Testis (tissue), 3 donors: Measurements from ENCODE around the gene FOXJ3. TPM values are rescaled to one million over a fixed set of nuclear protein-coding genes. Genes with fewer than 3 reads are reported as not detected.
"Not testable (repeated sequence)": the region's sequence is repeated elsewhere in the genome, so short reads cannot be mapped to it uniquely, and the experiment has no call there.

Experiments
- DNase-seq: peaks from one replicate; pipeline ENCODE4 v3.0.0-alpha.2; 2019
- H3K27ac ChIP-seq, 2 donors: fragments of 200-600 bp; sonication (generic); one replicate each; pipeline ENCODE4 v1.5.1; 2019
- H3K27me3 ChIP-seq: fragments of 200-600 bp; sonication (generic); one replicate; pipeline ENCODE4 v1.5.1; 2019
- H3K36me3 ChIP-seq: fragments of 200-600 bp; sonication (generic); one replicate; pipeline ENCODE4 v1.5.1; 2017; ENCODE audit warnings: low read depth; ENCODE audit errors: missing control alignments
- H3K4me1 ChIP-seq: fragments of 200-600 bp; sonication (generic); one replicate; pipeline ENCODE4 v1.5.1; 2019
- H3K4me3 ChIP-seq, 2 donors: fragments of 200-600 bp; sonication (generic); one replicate each; pipeline ENCODE4 v1.5.1; 2017 to 2019
- H3K9me3 ChIP-seq: fragments of 200-600 bp; sonication (generic); one replicate; pipeline ENCODE4 v1.5.1; 2017
- POLR2A ChIP-seq: fragments of 450-650 bp; IDR thresholded peaks from one replicate; pipeline ENCODE4 v1.6.1; 2017; ENCODE audit warnings: antibody characterized with exemption, mild to moderate bottlenecking, moderate library complexity
- WGBS, 2 donors: methylation state at CpG; one replicate each; pipeline ENCODE4 v1.1.5; 2018; 5-methylcytosine and 5-hydroxymethylcytosine counted together
- intact Hi-C: fragments of 100-400 bp; cut with DNase I; formaldehyde crosslinking; loops from one replicate; pipeline ENCODE4 v1.15.1; 2023; ENCODE audit warnings: low total_unique reads
- polyA plus RNA-seq: library from polyadenylated mRNA; stranded (reverse); fragments of 350-450 nt; fragmentation: Illumina TruSeq; extraction: RNeasy Lipid Tissue Mini Kit (QIAGEN cat#74804); gene quantifications from one replicate; pipeline ENCODE4 v1.2.3, GENCODE V29; 2014; ENCODE audit warnings: low read depth, low replicate concordance; ENCODE audit not compliant: insufficient read depth
- total RNA-seq, 2 donors: library from RNA; depleted of rRNA; stranded (reverse); fragments of >200 nt; gene quantifications; one replicate each; pipeline ENCODE4 v1.2.3, GENCODE V29; 2016
- TF ChIP-seq, protein P1 (sequence below), 3 experiments: fragments of 450-650 bp in 2 of 3; fragments of 200-600 bp in 1 of 3; sonication (generic) in 1 of 3; IDR thresholded peaks; one replicate each; pipeline ENCODE4 v1.5.1; 2016 to 2019; ENCODE audit warnings: antibody characterized with exemption in 3 of 3, mild to moderate bottlenecking in 2 of 3, moderate library complexity in 1 of 3

Gene FOXJ3
- total and polyA plus RNA-seq, 3 donors from 2014 or later = 38.9 to 80.1 (median 64.4) TPM

DNA sequence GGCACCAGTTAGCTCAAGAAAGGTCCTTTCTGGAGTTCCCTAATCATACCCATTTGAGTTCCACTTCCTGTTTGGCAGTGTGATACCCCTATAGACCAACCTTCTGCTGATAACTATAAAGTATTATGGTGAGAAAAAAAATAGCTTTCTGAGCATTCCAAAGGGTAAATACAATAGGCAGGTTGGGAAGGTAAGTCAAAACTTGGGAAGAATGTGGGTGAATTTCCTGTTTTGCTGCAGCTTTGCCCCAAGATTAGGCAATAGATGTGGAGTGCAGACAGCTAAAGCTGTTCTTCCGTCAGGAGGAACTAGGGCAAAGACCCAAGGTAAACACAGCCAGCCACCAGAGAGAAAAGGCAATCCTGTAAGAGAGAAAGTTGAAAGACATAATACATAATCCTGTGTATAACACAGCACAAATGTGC lies 120.6 kb downstream of the FOXJ3 start:
- no peak overlapping the region for H3K27ac ChIP-seq
- H3K27me3 ChIP-seq = no peaks in the 10 kb centered on the region
- TF ChIP-seq POLR2A = no peak
- TF ChIP-seq, protein P1, sequence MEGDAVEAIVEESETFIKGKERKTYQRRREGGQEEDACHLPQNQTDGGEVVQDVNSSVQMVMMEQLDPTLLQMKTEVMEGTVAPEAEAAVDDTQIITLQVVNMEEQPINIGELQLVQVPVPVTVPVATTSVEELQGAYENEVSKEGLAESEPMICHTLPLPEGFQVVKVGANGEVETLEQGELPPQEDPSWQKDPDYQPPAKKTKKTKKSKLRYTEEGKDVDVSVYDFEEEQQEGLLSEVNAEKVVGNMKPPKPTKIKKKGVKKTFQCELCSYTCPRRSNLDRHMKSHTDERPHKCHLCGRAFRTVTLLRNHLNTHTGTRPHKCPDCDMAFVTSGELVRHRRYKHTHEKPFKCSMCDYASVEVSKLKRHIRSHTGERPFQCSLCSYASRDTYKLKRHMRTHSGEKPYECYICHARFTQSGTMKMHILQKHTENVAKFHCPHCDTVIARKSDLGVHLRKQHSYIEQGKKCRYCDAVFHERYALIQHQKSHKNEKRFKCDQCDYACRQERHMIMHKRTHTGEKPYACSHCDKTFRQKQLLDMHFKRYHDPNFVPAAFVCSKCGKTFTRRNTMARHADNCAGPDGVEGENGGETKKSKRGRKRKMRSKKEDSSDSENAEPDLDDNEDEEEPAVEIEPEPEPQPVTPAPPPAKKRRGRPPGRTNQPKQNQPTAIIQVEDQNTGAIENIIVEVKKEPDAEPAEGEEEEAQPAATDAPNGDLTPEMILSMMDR (IDR thresholded peaks at IDR 0.05) = no peak
- no peaks in the 10 kb centered on the region for H3K4me1 ChIP-seq
- H3K9me3 ChIP-seq = no peaks in the 10 kb centered on the region
- peaks cover 4% of the 10 kb centered on the region for H3K36me3 ChIP-seq
- intact Hi-C loops = no loop called here
- H3K4me3 ChIP-seq = no peak overlapping the region
- no peak for DNase-seq
- 41 to 42% methylated on average over 1 of the region's 1 CpG for WGBS, 2 donors

DNA sequence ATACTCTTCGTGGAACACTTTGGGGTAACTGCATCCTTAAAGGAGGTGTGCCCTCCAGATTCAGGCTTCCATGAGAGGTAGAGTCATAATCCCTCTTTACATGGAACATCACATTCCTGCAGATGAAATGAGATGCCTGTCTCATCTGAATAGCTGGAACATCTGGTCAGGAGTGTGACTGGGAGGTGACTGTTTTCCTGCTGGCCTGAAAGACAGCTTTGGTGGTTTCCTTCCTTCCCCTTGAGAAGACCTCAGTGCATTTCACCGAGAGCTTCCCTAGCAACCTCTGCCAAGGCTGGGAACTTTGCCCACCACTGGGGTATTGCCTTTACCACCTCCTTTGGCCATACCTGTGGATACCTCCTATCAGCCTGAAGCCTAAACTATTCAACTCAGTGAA lies 123.8 kb downstream of the FOXJ3 start:
- H3K27me3 ChIP-seq = no peaks in the 10 kb centered on the region
- no peaks in the 10 kb centered on the region for H3K4me1 ChIP-seq
- TF ChIP-seq, protein P1 (IDR thresholded peaks at IDR 0.05) = no peak
- no peak for TF ChIP-seq POLR2A
- WGBS, 2 donors = 85 to 97% methylated on average over 2 of the region's 2 CpGs
- intact Hi-C loops = no loop called here
- no peak overlapping the region for H3K27ac ChIP-seq
- no peaks in the 10 kb centered on the region for H3K9me3 ChIP-seq
- H3K4me3 ChIP-seq = no peak overlapping the region
- no peak for DNase-seq
- peaks cover 4% of the 10 kb centered on the region for H3K36me3 ChIP-seq

DNA sequence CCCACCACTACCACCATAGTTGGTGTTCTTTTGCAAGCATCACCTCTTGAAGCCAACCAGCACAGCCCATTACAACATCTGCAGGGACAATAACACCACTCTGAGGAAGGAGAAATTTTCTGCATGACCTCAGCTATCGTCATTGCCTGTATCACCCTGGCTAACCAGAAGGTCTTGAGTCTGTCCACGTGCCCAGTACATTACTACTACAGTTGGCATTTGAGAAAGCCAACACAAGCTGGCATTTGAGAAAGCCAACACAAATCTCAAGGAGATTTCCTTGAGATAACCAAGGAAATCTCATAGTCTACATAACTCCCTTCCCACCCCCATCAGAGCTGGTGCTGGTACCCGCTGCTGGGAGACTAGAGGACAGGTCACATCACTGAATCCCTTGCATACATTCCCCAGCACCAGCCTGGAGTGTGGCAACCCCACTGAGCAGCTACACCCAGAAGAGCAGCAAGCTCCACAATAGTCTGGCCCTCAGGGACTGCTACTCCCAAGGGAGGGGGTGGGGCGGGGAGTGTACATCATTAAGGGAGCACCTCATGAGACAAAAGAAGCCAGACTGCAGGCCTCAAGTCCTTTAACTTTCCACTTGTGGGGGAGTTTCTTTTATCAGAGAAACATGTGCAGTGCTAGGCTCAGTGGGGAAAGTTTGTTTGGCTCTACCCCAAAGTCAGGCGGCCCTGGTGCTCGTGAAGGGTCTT lies 124.5 kb downstream of the FOXJ3 start:
- no peak for TF ChIP-seq POLR2A
- TF ChIP-seq, protein P1 (IDR thresholded peaks at IDR 0.05) = no peak
- 84 to 85% methylated on average over 5 to 6 of the region's 6 CpGs for WGBS, 2 donors
- no peak for DNase-seq
- H3K36me3 ChIP-seq = peaks cover 4% of the 10 kb centered on the region
- H3K27ac ChIP-seq = no peak overlapping the region
- H3K4me3 ChIP-seq = no peak overlapping the region
- intact Hi-C loops = no loop called here
- no peaks in the 10 kb centered on the region for H3K27me3 ChIP-seq
- no peaks in the 10 kb centered on the region for H3K4me1 ChIP-seq
- no peaks in the 10 kb centered on the region for H3K9me3 ChIP-seq

DNA sequence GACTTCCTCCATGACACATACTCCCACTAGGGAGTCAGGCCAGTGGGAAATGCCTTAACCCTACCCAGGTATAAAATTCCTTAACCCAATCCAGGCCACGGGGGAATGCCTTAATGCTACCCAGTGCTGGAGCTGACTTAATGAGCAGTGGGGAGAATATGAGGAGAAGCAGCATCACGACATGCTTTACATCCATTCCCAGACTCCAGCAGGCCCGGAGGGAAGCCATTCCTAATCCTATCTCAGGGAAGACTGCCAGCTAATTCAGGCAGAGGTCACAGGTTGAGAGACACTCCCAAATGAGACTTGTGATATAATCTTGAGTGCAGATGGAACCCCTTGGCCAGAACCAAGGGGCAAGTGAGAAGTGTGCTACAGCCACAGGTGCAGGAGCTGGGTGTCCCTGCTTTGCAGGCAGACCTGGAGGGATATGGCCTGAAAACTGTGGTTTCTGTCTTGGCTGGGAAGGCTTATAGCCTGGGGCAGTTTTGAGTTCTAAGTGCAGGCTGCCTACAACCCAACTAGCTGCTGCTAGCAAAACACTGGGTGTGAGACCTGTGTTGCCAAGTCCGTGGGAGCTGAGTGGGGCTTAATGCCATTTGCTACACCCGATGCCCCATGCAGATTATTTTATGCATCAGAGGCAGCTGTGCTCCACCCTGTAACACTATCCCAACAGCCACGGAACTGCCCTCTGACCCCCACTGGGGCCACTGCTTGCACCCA lies 125.3 kb downstream of the FOXJ3 start:
- DNase-seq = no peak
- no peak for TF ChIP-seq POLR2A
- TF ChIP-seq, protein P1 (IDR thresholded peaks at IDR 0.05) = no peak
- 80% methylated on average over 4 to 6 of the region's 6 CpGs for WGBS, 2 donors
- intact Hi-C loops = no loop called here
- H3K27ac ChIP-seq = no peak overlapping the region
- H3K36me3 ChIP-seq = no peaks in the 10 kb centered on the region
- H3K9me3 ChIP-seq = no peaks in the 10 kb centered on the region
- no peak overlapping the region for H3K4me3 ChIP-seq
- H3K4me1 ChIP-seq = no peaks in the 10 kb centered on the region
- H3K27me3 ChIP-seq = no peaks in the 10 kb centered on the region

DNA sequence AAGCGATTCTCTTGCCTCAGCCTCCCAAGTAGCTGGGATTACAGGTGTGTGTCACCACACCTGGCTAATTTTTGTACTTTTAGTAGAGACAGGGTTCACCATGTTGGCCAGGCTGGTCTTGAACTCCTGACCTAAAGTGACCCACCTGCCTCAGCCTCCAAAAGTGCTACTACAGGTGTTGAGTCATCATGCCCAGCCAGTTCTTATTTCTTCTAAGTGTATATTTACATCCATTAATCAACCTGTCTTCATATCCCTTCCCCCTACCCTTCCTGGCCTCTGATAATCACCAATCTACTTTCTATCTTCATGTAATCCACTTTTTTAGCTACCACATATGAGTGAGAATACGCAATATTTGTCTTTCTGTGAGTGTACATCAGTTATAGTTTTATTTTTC lies 128.1 kb downstream of the FOXJ3 start:
- WGBS, 2 donors = 92 to 99% methylated on average over 2 of the region's 2 CpGs
- H3K36me3 ChIP-seq, H3K27me3 ChIP-seq, H3K4me1 ChIP-seq, DNase-seq, H3K4me3 ChIP-seq, H3K27ac ChIP-seq, intact Hi-C loops, H3K9me3 ChIP-seq: not testable (repeated sequence)
